ENCODE results near the gene TRIM72.

Gene TRIM72

GRCh38 chr16:31216422-31217135 is 2.7 kb downstream of the TRIM72 start, which contains the start of gene PYDC1:
Gene PYDC1 (minus strand): TSS chr16:31217135. CDS start chr16:31217028, 107 bp downstream.
- Mint-ChIP-seq H3K4me3 (peak within 1 kb of the TSS; percentile 78), H3K27me3 (ENCODE audit: low read depth, poor library complexity) (peaks cover 96% of the 10 kb centered on the region), H3K27ac (no peak within 1 kb of the TSS), H3K36me3 (ENCODE audit: low read depth) (no peaks in the 10 kb centered on the region), H3K4me1 (peaks cover 26% of the 10 kb centered on the region), H3K9me3 (no peaks in the 10 kb centered on the region)
- no peak for TF ChIP-seq CTCF (IDR thresholded peaks at IDR 0.05)
- DNase-seq = peak; percentile 39

GRCh38 chr16:31217136-31217530 is 3.2 kb downstream of the TRIM72 start:
- no peak for DNase-seq
- no peak for TF ChIP-seq CTCF (IDR thresholded peaks at IDR 0.05)
- Mint-ChIP-seq H3K9me3 (no peaks in the 10 kb centered on the region), H3K4me1 (peaks cover 21% of the 10 kb centered on the region), H3K27ac (no peak overlapping the region), H3K27me3 (ENCODE audit: low read depth, poor library complexity) (peaks cover 96% of the 10 kb centered on the region), H3K36me3 (ENCODE audit: low read depth) (no peaks in the 10 kb centered on the region), H3K4me3 (peak overlapping the region; percentile 67)

GRCh38 chr16:31219154-31219741 is 5.3 kb downstream of the TRIM72 start:
- Mint-ChIP-seq H3K4me1 (peaks cover 21% of the 10 kb centered on the region), H3K27me3 (ENCODE audit: low read depth, poor library complexity) (peaks cover 80% of the 10 kb centered on the region), H3K27ac (no peak overlapping the region), H3K4me3 (no peak overlapping the region), H3K9me3 (no peaks in the 10 kb centered on the region), H3K36me3 (ENCODE audit: low read depth) (no peaks in the 10 kb centered on the region)
- no peak for TF ChIP-seq CTCF (IDR thresholded peaks at IDR 0.05)
- DNase-seq = no peak

GRCh38 chr16:31221357-31222160 is 7.6 kb downstream of the TRIM72 start:
- no peak for DNase-seq
- TF ChIP-seq CTCF (IDR thresholded peaks at IDR 0.05) = no peak
- Mint-ChIP-seq H3K36me3 (ENCODE audit: low read depth) (no peaks in the 10 kb centered on the region), H3K27me3 (ENCODE audit: low read depth, poor library complexity) (peaks cover 59% of the 10 kb centered on the region), H3K4me1 (peaks cover 5% of the 10 kb centered on the region), H3K27ac (no peak overlapping the region), H3K9me3 (no peaks in the 10 kb centered on the region), H3K4me3 (no peak overlapping the region)

- no peaks in the 10 kb centered on the region for H3K9me3 Mint-ChIP-seq
- H3K36me3 Mint-ChIP-seq (ENCODE audit: low read depth) = no peaks in the 10 kb centered on the region
- DNase-seq = no peak
- no peak for TF ChIP-seq CTCF (IDR thresholded peaks at IDR 0.05)
- H3K4me1 Mint-ChIP-seq = no peaks in the 10 kb centered on the region
- peaks cover 47% of the 10 kb centered on the region for H3K27me3 Mint-ChIP-seq (ENCODE audit: low read depth, poor library complexity)
- no peak overlapping the region for H3K27ac Mint-ChIP-seq
- no peak overlapping the region for H3K4me3 Mint-ChIP-seq
These were observed 9.1 kb downstream of the TRIM72 start for GRCh38 chr16:31223044-31223443.
